Right lobe of liver (tissue), 4 donors: ENCODE data around the gene OSMR.

Source experiments
- POLR2A ChIP-seq: fragments of 450-650 bp; IDR thresholded peaks from one replicate; pipeline ENCODE4 v1.6.1; 2017; ENCODE audit warnings: antibody characterized with exemption, mild to moderate bottlenecking
- TF ChIP-seq, protein P1 (sequence below), 4 donors: fragments of 200-600 bp in 3 of 4; fragments of 450-650 bp in 1 of 4; IDR thresholded peaks; one replicate each; pipeline versions ENCODE4 v1.5.1 to v1.8.0; 2016 to 2022; ENCODE audit warnings: antibody characterized with exemption in 4 of 4, mild to moderate bottlenecking in 2 of 4
- donor health status: DM: no; HTN: no; CAD: no.
- donor health status: DM: no; HTN: no; CAD: no.
- donor health status: DM: no; HTN: yes; CAD: no.

DNA sequence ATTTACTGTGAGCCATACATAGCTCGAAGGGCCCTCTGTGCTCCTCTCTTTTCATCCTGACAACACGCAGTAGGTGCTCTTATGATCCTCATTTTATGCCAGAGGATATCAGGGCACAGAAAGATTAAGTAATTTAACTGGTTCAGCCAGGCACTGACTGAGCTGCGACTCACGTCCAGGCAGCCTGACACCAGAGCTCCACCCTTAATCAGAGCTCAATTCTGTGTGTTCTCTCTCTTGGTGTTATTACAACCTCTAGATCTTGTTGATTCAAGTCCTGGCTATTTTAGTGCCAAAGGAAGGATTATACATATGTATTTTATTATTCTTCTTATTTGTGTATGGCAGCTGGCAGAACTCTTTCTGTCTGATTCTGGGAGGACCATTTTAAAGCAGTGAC lies 59.7 kb downstream of the OSMR start:
- TF ChIP-seq, protein P1, sequence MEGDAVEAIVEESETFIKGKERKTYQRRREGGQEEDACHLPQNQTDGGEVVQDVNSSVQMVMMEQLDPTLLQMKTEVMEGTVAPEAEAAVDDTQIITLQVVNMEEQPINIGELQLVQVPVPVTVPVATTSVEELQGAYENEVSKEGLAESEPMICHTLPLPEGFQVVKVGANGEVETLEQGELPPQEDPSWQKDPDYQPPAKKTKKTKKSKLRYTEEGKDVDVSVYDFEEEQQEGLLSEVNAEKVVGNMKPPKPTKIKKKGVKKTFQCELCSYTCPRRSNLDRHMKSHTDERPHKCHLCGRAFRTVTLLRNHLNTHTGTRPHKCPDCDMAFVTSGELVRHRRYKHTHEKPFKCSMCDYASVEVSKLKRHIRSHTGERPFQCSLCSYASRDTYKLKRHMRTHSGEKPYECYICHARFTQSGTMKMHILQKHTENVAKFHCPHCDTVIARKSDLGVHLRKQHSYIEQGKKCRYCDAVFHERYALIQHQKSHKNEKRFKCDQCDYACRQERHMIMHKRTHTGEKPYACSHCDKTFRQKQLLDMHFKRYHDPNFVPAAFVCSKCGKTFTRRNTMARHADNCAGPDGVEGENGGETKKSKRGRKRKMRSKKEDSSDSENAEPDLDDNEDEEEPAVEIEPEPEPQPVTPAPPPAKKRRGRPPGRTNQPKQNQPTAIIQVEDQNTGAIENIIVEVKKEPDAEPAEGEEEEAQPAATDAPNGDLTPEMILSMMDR (IDR thresholded peaks at IDR 0.05): no peak
- no peak for TF ChIP-seq POLR2A
